IMR-90 (cell line): ENCODE measurements around the gene KLHDC2. TPM values are rescaled to one million over a fixed set of nuclear protein-coding genes. Genes with fewer than 3 reads are reported as not detected.

Experiments used
- ATAC-seq: fragments of 200-7000 bp; cut with Tn5 transposase; 2 replicates; pipeline ENCODE4 v1.9.1; 2020; ENCODE audit warnings: low read depth, mild to moderate bottlenecking, moderate library complexity
- BruUV-seq: library from RNA; stranded (reverse); fragments of 400-500 nt; replicated peaks from 2 replicates; lab custom pipeline; 2021; lab: Mats Ljungman, UMichigan
- CTCF ChIA-PET: fragments of 300-600 bp; formaldehyde crosslinking; extraction: SDS; loops from one replicate; lab custom pipeline; 2021; ENCODE audit warnings: antibody characterized with exemption; lab: Yijun Ruan, JAX
- POLR2A ChIA-PET: fragments of 300-600 bp; sonication (Branson Sonifier 250); formaldehyde crosslinking; loops from one replicate; lab custom pipeline; 2022; ENCODE audit warnings: antibody characterized with exemption; ENCODE audit not compliant: unreplicated experiment; lab: Charles Lee
- DNase-seq: peaks from one replicate; pipeline ENCODE4 v3.0.0; 2013
- H2AFZ ChIP-seq: replicated peaks from 2 replicates; pipeline ENCODE3; 2013; ENCODE audit warnings: low read length, mild to moderate bottlenecking; ENCODE audit not compliant: poor library complexity
- H2AK5ac ChIP-seq: 2 replicates; pipeline ENCODE4 v1.6.1; 2013; ENCODE audit warnings: low read depth, low read length, inconsistent platforms
- H2AK9ac ChIP-seq: replicated peaks from 2 replicates; pipeline ENCODE3; 2013; ENCODE audit warnings: mild to moderate bottlenecking, low read depth, low read length, moderate library complexity; ENCODE audit not compliant: poor library complexity
- H2BK120ac ChIP-seq: 2 replicates; pipeline ENCODE4 v1.6.1; 2013; ENCODE audit warnings: low read depth, low read length, inconsistent platforms
- H2BK15ac ChIP-seq: 3 replicates; pipeline ENCODE4 v1.6.1; 2013; ENCODE audit warnings: low read depth, low read length, inconsistent platforms
- H2BK20ac ChIP-seq: 2 replicates; pipeline ENCODE4 v1.6.1; 2013; ENCODE audit warnings: low read depth, mild to moderate bottlenecking, inconsistent platforms, low read length, moderate library complexity
- H2BK5ac ChIP-seq: 2 replicates; pipeline ENCODE4 v1.6.1; 2013; ENCODE audit warnings: mild to moderate bottlenecking, low read depth, low read length, inconsistent platforms; ENCODE audit not compliant: poor library complexity, severe bottlenecking
- H3K14ac ChIP-seq: replicated peaks from 2 replicates; pipeline ENCODE4 v1.6.1; 2013; ENCODE audit warnings: low read depth, low read length, inconsistent platforms
- H3K18ac ChIP-seq: 2 replicates; pipeline ENCODE4 v1.6.1; 2013; ENCODE audit warnings: low read depth, low read length, control low read depth
- H3K23ac ChIP-seq: 2 replicates; pipeline ENCODE4 v1.6.1; 2013; ENCODE audit warnings: low read depth, low read length, inconsistent platforms
- H3K27ac ChIP-seq: 2 replicates; pipeline ENCODE4 v1.5.1; 2013; ENCODE audit warnings: mild to moderate bottlenecking, control low read depth, low read length; ENCODE audit not compliant: insufficient read depth
- H3K27me3 ChIP-seq: 2 replicates; pipeline ENCODE4 v1.6.1; 2013; ENCODE audit warnings: low read length; ENCODE audit not compliant: control insufficient read depth, insufficient read depth
- H3K36me3 ChIP-seq: 2 replicates; pipeline ENCODE4 v1.6.1; 2013; ENCODE audit warnings: low read length, mixed read lengths; ENCODE audit not compliant: control insufficient read depth, insufficient read depth
- H3K4ac ChIP-seq: 2 replicates; pipeline ENCODE4 v1.6.1; 2013; ENCODE audit warnings: low read depth, low read length, inconsistent platforms
- H3K4me1 ChIP-seq: 2 replicates; pipeline ENCODE4 v1.6.1; 2013; ENCODE audit warnings: low read length, mixed read lengths; ENCODE audit not compliant: control insufficient read depth, insufficient read depth
- H3K4me2 ChIP-seq: 2 replicates; pipeline ENCODE4 v1.6.1; 2013; ENCODE audit warnings: low read depth, mild to moderate bottlenecking, control low read depth, low read length, moderate library complexity
- H3K4me3 ChIP-seq: 2 replicates; pipeline ENCODE4 v1.5.1; 2013; ENCODE audit warnings: low read depth, mild to moderate bottlenecking, control low read depth, low read length, moderate library complexity; ENCODE audit not compliant: insufficient read depth
- H3K56ac ChIP-seq: 2 replicates; pipeline ENCODE4 v1.6.1; 2013; ENCODE audit warnings: low read length, inconsistent platforms; ENCODE audit not compliant: insufficient read depth; ENCODE audit errors: extremely low read depth
- H3K79me1 ChIP-seq, 2 experiments: 2 replicates each; pipeline ENCODE4 v1.6.1; 2013; ENCODE audit warnings: low read length in 2 of 2, inconsistent platforms in 1 of 2, low read depth in 1 of 2
- H3K9ac ChIP-seq: 2 replicates; pipeline ENCODE4 v1.6.1; 2013; ENCODE audit warnings: low read depth, low read length, control low read depth
- H3K9me1 ChIP-seq: 2 replicates; pipeline ENCODE4 v1.6.1; 2013; ENCODE audit warnings: low read length, inconsistent platforms; ENCODE audit not compliant: insufficient read depth
- H3K9me3 ChIP-seq: 2 replicates; pipeline ENCODE4 v1.6.1; 2013; ENCODE audit warnings: low read length; ENCODE audit not compliant: control insufficient read depth, insufficient read depth
- H4K20me1 ChIP-seq: 2 replicates; pipeline ENCODE4 v1.6.1; 2013; ENCODE audit warnings: low read length, inconsistent platforms; ENCODE audit not compliant: insufficient read depth
- H4K5ac ChIP-seq: 2 replicates; pipeline ENCODE4 v1.6.1; 2013; ENCODE audit warnings: mild to moderate bottlenecking, low read depth, low read length, control low read depth
- H4K8ac ChIP-seq, 2 experiments: 2 replicates each; pipeline ENCODE4 v1.6.1; 2013; ENCODE audit warnings: low read depth in 2 of 2, low read length in 2 of 2, control low read depth in 1 of 2, inconsistent platforms in 1 of 2
- H4K91ac ChIP-seq: 2 replicates; pipeline ENCODE4 v1.6.1; 2013; ENCODE audit warnings: low read depth, low read length, inconsistent platforms; ENCODE audit not compliant: insufficient read depth
- BHLHE40 ChIP-seq: fragments of 150-350 bp; IDR thresholded peaks from 2 replicates; pipeline ENCODE4 v1.6.1; 2016; ENCODE audit warnings: mild to moderate bottlenecking, low read depth, low read length
- CEBPB ChIP-seq: IDR thresholded peaks from 2 replicates; pipeline ENCODE4 v1.6.1; 2012; ENCODE audit warnings: low read depth, low read length, improper control_type of control experiment
- FOS ChIP-seq: fragments of 150-350 bp; IDR thresholded peaks from 2 replicates; pipeline ENCODE4 v1.6.1; 2016; ENCODE audit warnings: low read depth, low read length
- MAFK ChIP-seq: IDR thresholded peaks from 2 replicates; pipeline ENCODE4 v1.6.1; 2012; ENCODE audit warnings: low read depth, low read length, improper control_type of control experiment
- MAZ ChIP-seq: IDR thresholded peaks from 2 replicates; pipeline ENCODE4 v1.6.1; 2012; ENCODE audit warnings: low read depth, mild to moderate bottlenecking, low read length, improper control_type of control experiment, moderate library complexity, borderline replicate concordance
- MXI1 ChIP-seq: IDR thresholded peaks from 2 replicates; pipeline ENCODE4 v1.6.1; 2012; ENCODE audit warnings: low read depth, mild to moderate bottlenecking, low read length, moderate library complexity, borderline replicate concordance
- NFE2L2 ChIP-seq: fragments of 150-350 bp; IDR thresholded peaks from 2 replicates; pipeline ENCODE4 v1.6.1; 2016; ENCODE audit warnings: low read depth, mild to moderate bottlenecking, low read length
- POLR2A ChIP-seq: IDR thresholded peaks from 2 replicates; pipeline ENCODE4 v1.6.1; 2012; ENCODE audit warnings: mild to moderate bottlenecking, low read depth, low read length
- RAD21 ChIP-seq: IDR thresholded peaks from 2 replicates; pipeline ENCODE4 v1.6.1; 2012; ENCODE audit warnings: low read length, improper control_type of control experiment
- RCOR1 ChIP-seq: IDR thresholded peaks from 2 replicates; pipeline ENCODE4 v1.6.1; 2012; ENCODE audit warnings: mild to moderate bottlenecking, low read length, improper control_type of control experiment; ENCODE audit not compliant: insufficient replicate concordance
- RFX5 ChIP-seq: IDR thresholded peaks from 2 replicates; pipeline ENCODE4 v1.8.0; 2012; ENCODE audit warnings: low read depth, mild to moderate bottlenecking, low read length, moderate library complexity
- SMC3 ChIP-seq: fragments of 150-350 bp; IDR thresholded peaks from 2 replicates; pipeline ENCODE4 v1.6.1; 2016; ENCODE audit warnings: low read depth, mild to moderate bottlenecking, antibody characterized with exemption, low read length, moderate library complexity
- USF2 ChIP-seq: fragments of 150-350 bp; IDR thresholded peaks from 2 replicates; pipeline ENCODE4 v1.6.1; 2017; ENCODE audit warnings: mild to moderate bottlenecking, antibody characterized with exemption, low read length, low read depth
- WGBS, 2 experiments: methylation state at CpG; one replicate each; pipeline versions ENCODE4 v1.1.5 to v1.1.7; 2013; ENCODE audit warnings: missing lambda C conversion rate in 2 of 2; ENCODE audit not compliant: insufficient read length in 1 of 2; ENCODE audit errors: extremely low coverage in 2 of 2; 5-methylcytosine and 5-hydroxymethylcytosine counted together
- dilution Hi-C: fragments of 300-500 bp; cut with HindIII; formaldehyde crosslinking; loops from one replicate; pipeline ENCODE4 v1.14.3; 2018; ENCODE audit warnings: low sequenced_read_pairs; ENCODE audit not compliant: unreplicated experiment
- in situ Hi-C: fragments of 300-500 bp; cut with MboI; formaldehyde crosslinking; loops from 3 replicates; pipeline ENCODE4 v1.14.3; 2019; ENCODE audit warnings: low sequenced_read_pairs, inconsistent platforms, mixed read lengths
- intact Hi-C: fragments of 100-400 bp; cut with micrococcal nuclease; formaldehyde crosslinking; loops from 2 replicates; pipeline ENCODE4 v1.10.0; 2022
- polyA plus RNA-seq, 3 experiments: library from polyadenylated mRNA; depleted of rRNA; stranded (reverse); fragments of >200 nt; gene quantifications; 2 replicates each; pipeline ENCODE4 v1.2.3, GENCODE V29; 2012; ENCODE audit warnings: low replicate concordance in 1 of 3
- total RNA-seq: library from RNA; depleted of rRNA; stranded (reverse); fragments of >200 nt; gene quantifications from 2 replicates; pipeline ENCODE4 v1.2.3, GENCODE V29; 2012
- TF ChIP-seq, protein P1 (sequence below): conservative IDR thresholded peaks from 2 replicates; pipeline ENCODE4 v1.5.1; 2012; ENCODE audit warnings: mild to moderate bottlenecking, low read depth, low read length, improper control_type of control experiment
- TF ChIP-seq, protein P2 (sequence below): fragments of 150-350 bp; IDR thresholded peaks from 2 replicates; pipeline ENCODE4 v1.6.1; 2016; ENCODE audit warnings: low read depth, mild to moderate bottlenecking, low read length, moderate library complexity, borderline replicate concordance

Gene KLHDC2
- total and polyA plus RNA-seq, 2 of the 4 experiments (the other 2 are of a cell fraction): 29.2 to 41.8 TPM

DNA sequence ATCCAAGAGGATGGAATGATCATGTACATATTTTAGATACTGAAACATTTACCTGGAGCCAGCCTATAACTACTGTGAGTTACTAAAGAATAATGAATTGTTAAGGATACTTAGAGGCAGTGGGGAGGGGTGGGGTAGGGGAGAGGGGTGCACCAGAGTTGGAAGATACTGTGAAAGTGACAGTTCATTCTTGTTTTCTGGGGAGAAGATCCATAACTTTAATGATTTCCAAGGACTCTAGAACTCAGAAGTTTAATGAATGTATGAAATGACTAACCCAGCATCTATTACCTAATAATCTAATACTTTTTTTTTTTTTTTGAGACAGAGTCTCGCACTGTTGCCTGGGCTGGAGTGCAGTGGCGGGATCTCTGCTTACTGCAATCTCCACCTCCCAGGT lies 10.5 kb downstream of the KLHDC2 start:
- Histone ChIP-seq H3K9me3 (no peaks in the 10 kb centered on the region), H3K79me1 (peaks cover 0 to 7% of the 10 kb centered on the region in 2 experiments; a peak in 3 of 4 replicates), H3K23ac (no peak overlapping the region), H2BK15ac (no peak overlapping the region), H2BK120ac (no peak overlapping the region), H3K56ac (no peak overlapping the region), H3K9me1 (no peaks in the 10 kb centered on the region), H4K8ac (no peak overlapping the region), H3K14ac (no peak overlapping the region), H3K9ac (no peak overlapping the region), H2AK9ac (no peak overlapping the region), H3K27me3 (no peaks in the 10 kb centered on the region), H4K91ac (no peak overlapping the region), H3K36me3 (peaks cover 42% of the 10 kb centered on the region), H3K4me3 (no peak overlapping the region), H4K20me1 (no peaks in the 10 kb centered on the region), H4K5ac (no peak overlapping the region), H2BK5ac (no peak overlapping the region), H3K4me1 (no peaks in the 10 kb centered on the region), H2AFZ (no peak overlapping the region), H2AK5ac (no peak overlapping the region), H3K27ac (no peak overlapping the region), H3K4ac (no peak overlapping the region), H3K18ac (no peak overlapping the region), H3K4me2 (no peak overlapping the region), H2BK20ac (no peak overlapping the region)
- no TSS peak for BruUV-seq
- ChIA-PET CTCF (no interaction called here), POLR2A (no interaction called here)
- no CpG with 5 or more reads among the region's 2 CpGs for WGBS, 2 experiments
- ATAC-seq (no peak), DNase-seq (no peak)
- dilution Hi-C loops: no loop called here
- in situ Hi-C loops: no loop called here
- no peak for TF ChIP-seq RCOR1
- no peak for TF ChIP-seq FOS
- TF ChIP-seq, protein P1, sequence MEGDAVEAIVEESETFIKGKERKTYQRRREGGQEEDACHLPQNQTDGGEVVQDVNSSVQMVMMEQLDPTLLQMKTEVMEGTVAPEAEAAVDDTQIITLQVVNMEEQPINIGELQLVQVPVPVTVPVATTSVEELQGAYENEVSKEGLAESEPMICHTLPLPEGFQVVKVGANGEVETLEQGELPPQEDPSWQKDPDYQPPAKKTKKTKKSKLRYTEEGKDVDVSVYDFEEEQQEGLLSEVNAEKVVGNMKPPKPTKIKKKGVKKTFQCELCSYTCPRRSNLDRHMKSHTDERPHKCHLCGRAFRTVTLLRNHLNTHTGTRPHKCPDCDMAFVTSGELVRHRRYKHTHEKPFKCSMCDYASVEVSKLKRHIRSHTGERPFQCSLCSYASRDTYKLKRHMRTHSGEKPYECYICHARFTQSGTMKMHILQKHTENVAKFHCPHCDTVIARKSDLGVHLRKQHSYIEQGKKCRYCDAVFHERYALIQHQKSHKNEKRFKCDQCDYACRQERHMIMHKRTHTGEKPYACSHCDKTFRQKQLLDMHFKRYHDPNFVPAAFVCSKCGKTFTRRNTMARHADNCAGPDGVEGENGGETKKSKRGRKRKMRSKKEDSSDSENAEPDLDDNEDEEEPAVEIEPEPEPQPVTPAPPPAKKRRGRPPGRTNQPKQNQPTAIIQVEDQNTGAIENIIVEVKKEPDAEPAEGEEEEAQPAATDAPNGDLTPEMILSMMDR: no peak
- TF ChIP-seq MAFK: no peak
- TF ChIP-seq MAZ: no peak
- TF ChIP-seq, protein P2, sequence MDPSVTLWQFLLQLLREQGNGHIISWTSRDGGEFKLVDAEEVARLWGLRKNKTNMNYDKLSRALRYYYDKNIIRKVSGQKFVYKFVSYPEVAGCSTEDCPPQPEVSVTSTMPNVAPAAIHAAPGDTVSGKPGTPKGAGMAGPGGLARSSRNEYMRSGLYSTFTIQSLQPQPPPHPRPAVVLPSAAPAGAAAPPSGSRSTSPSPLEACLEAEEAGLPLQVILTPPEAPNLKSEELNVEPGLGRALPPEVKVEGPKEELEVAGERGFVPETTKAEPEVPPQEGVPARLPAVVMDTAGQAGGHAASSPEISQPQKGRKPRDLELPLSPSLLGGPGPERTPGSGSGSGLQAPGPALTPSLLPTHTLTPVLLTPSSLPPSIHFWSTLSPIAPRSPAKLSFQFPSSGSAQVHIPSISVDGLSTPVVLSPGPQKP: no peak
- no peak for TF ChIP-seq USF2
- no peak for TF ChIP-seq POLR2A
- TF ChIP-seq NFE2L2: no peak
- TF ChIP-seq MXI1: no peak
- TF ChIP-seq CEBPB: no peak
- TF ChIP-seq RAD21: no peak
- TF ChIP-seq RFX5: no peak
- TF ChIP-seq BHLHE40: no peak
- TF ChIP-seq SMC3: no peak
- intact Hi-C loops: no loop called here
